GM19099 (cell line): Measurements from ENCODE around the gene SLC22A12.

ENCODE experiments used
- POLR2A ChIP-seq: IDR thresholded peaks from 3 replicates; pipeline ENCODE4 v1.6.1; 2011; ENCODE audit warnings: low read depth; ENCODE audit not compliant: insufficient read length; ENCODE audit errors: extremely low read depth

The SLC22A12 gene

GRCh38 chr11:64638018-64638665 is 47.1 kb downstream of the SLC22A12 start:
- no peak for TF ChIP-seq POLR2A

GRCh38 chr11:64638829-64639228 is 47.8 kb downstream of the SLC22A12 start:
- no peak for TF ChIP-seq POLR2A

- TF ChIP-seq POLR2A, result no peak
Observed at GRCh38 chr11:64639885-64640284, 48.9 kb downstream of the SLC22A12 start.

GRCh38 chr11:64641596-64642417 is 50.8 kb downstream of the SLC22A12 start:
- TF ChIP-seq POLR2A, result no peak

GRCh38 chr11:64642418-64642735 is 51.4 kb downstream of the SLC22A12 start:
- no peak for TF ChIP-seq POLR2A

- no peak for TF ChIP-seq POLR2A
Observed at GRCh38 chr11:64642871-64643255, 51.8 kb downstream of the SLC22A12 start.

GRCh38 chr11:64643256-64643881 is 52.3 kb downstream of the SLC22A12 start:
- no peak for TF ChIP-seq POLR2A

- TF ChIP-seq POLR2A, result no peak
Observed at GRCh38 chr11:64643920-64644646, 53.1 kb downstream of the SLC22A12 start.

- TF ChIP-seq POLR2A, result no peak
Observed at GRCh38 chr11:64644647-64645275, 53.7 kb downstream of the SLC22A12 start.

GRCh38 chr11:64647019-64647779 is 56.2 kb downstream of the SLC22A12 start:
- no peak for TF ChIP-seq POLR2A

- TF ChIP-seq POLR2A, result no peak
Observed at GRCh38 chr11:64648551-64648950, 57.5 kb downstream of the SLC22A12 start.

GRCh38 chr11:64649291-64649697 is 58.3 kb downstream of the SLC22A12 start:
- no peak for TF ChIP-seq POLR2A

GRCh38 chr11:64650923-64651523 is 60.0 kb downstream of the SLC22A12 start:
- no peak for TF ChIP-seq POLR2A
